B cell (primary cell): ENCODE results near the gene ESR2. TPM values are rescaled to one million over a fixed set of nuclear protein-coding genes. Genes with fewer than 3 reads are reported as not detected.
A peak's percentile ranks its signal among the peaks of the same experiment; 100 is the strongest.

Experiments
- ATAC-seq: fragments of 200-7000 bp; cut with Tn5 transposase; one replicate; pipeline ENCODE4 v1.10.0; 2021; ENCODE audit warnings: low read depth, mild to moderate bottlenecking, moderate number of reproducible peaks, moderate library complexity
- CTCF ChIA-PET: fragments of 350-600 bp; sonication (Branson Sonifier 250); formaldehyde crosslinking; loops from one replicate; lab custom pipeline; 2021; ENCODE audit warnings: antibody characterized with exemption, inconsistent platforms; lab: Charles Lee
- POLR2A ChIA-PET: fragments of 350-600 bp; sonication (Branson Sonifier 250); formaldehyde crosslinking; loops from one replicate; lab custom pipeline; 2021; ENCODE audit warnings: antibody characterized with exemption; lab: Charles Lee
- DNase-seq: peaks from one replicate; pipeline ENCODE4 v3.0.0; 2013
- H2AFZ ChIP-seq: 2 replicates; pipeline ENCODE4 v1.6.1; 2012; ENCODE audit warnings: mild to moderate bottlenecking, low read depth, low read length; ENCODE audit not compliant: insufficient read depth, poor library complexity, severe bottlenecking
- H3K27ac ChIP-seq, 2 donors: 1 replicate in 1 of 2; 2 replicates in 1 of 2; pipeline ENCODE4 v1.5.1; 2012 to 2013; ENCODE audit warnings: low read length in 2 of 2, mild to moderate bottlenecking in 2 of 2, moderate library complexity in 1 of 2
- H3K27me3 ChIP-seq, 4 experiments: fragments of 200-600 bp in 1 of 4; sonication (generic) in 1 of 4; replicated peaks in 1 of 4; 1 replicate in 2 of 4; 2 replicates in 2 of 4; pipeline versions ENCODE4 v1.6.1 to v1.7.0; 2013 to 2016; ENCODE audit warnings: low read length in 3 of 4, mild to moderate bottlenecking in 2 of 4, mixed read lengths in 1 of 4, moderate library complexity in 1 of 4; ENCODE audit not compliant: insufficient read depth in 4 of 4, control insufficient read depth in 3 of 4; ENCODE audit errors: control extremely low read depth in 1 of 4
- H3K36me3 ChIP-seq, 2 experiments: replicated peaks in 1 of 2; 1 replicate in 1 of 2; 2 replicates in 1 of 2; pipeline versions ENCODE4 v1.6.1 to v1.7.1; 2013; ENCODE audit warnings: low read length in 1 of 2; ENCODE audit not compliant: insufficient read depth in 2 of 2, control insufficient read depth in 1 of 2; ENCODE audit errors: control extremely low read depth in 1 of 2, extremely low read depth in 1 of 2
- H3K4me1 ChIP-seq, 2 donors: fragments of 200-600 bp in 1 of 2; sonication (generic) in 1 of 2; 1 replicate in 1 of 2; 2 replicates in 1 of 2; pipeline versions ENCODE4 v1.5.1 to v1.6.1; 2013 to 2017; ENCODE audit warnings: low read length in 2 of 2; ENCODE audit not compliant: control insufficient read depth in 2 of 2, insufficient read depth in 2 of 2
- H3K4me2 ChIP-seq: replicated peaks from 2 replicates; pipeline ENCODE3; 2012; ENCODE audit warnings: mild to moderate bottlenecking, low read depth, low read length; ENCODE audit not compliant: poor library complexity, severe bottlenecking
- H3K4me3 ChIP-seq, 5 experiments: fragments of 200-600 bp in 1 of 5; sonication (generic) in 1 of 5; 1 replicate in 3 of 5; 2 replicates in 2 of 5; pipeline versions ENCODE4 v1.5.1 to v1.7.0; 2011 to 2016; ENCODE audit warnings: low read length in 4 of 5, mild to moderate bottlenecking in 4 of 5, low read depth in 2 of 5, control low read depth in 1 of 5, moderate library complexity in 1 of 5; ENCODE audit not compliant: insufficient read depth in 1 of 5; ENCODE audit errors: control extremely low read depth in 1 of 5, extremely low read depth in 1 of 5
- H3K79me2 ChIP-seq: fragments of 200-600 bp; sonication (generic); one replicate; pipeline ENCODE4 v1.6.0; 2016; ENCODE audit warnings: low read length; ENCODE audit not compliant: control insufficient read depth, insufficient read depth
- H3K9ac ChIP-seq: fragments of 200-600 bp; sonication (generic); 2 replicates; pipeline ENCODE4 v1.6.1; 2017; ENCODE audit warnings: mild to moderate bottlenecking, low read length, moderate library complexity
- H3K9me3 ChIP-seq, 3 donors: one replicate each; pipeline versions ENCODE4 v1.6.1 to v1.7.1; 2013; ENCODE audit warnings: low read length in 2 of 3; ENCODE audit not compliant: control insufficient read depth in 2 of 3, insufficient read depth in 1 of 3; ENCODE audit errors: control extremely low read depth in 1 of 3
- H4K20me1 ChIP-seq: 2 replicates; pipeline ENCODE4 v1.6.0; 2012; ENCODE audit warnings: mild to moderate bottlenecking, low read length; ENCODE audit not compliant: insufficient read depth, control insufficient read depth, poor library complexity, severe bottlenecking
- H3K27ac Mint-ChIP-seq: one replicate; pipeline ENCODE4 v1.8.0; 2021; ENCODE audit warnings: mixed read lengths
- H3K27me3 Mint-ChIP-seq: one replicate; pipeline ENCODE4 v1.8.0; 2021; ENCODE audit warnings: mixed read lengths
- H3K4me1 Mint-ChIP-seq: one replicate; pipeline ENCODE4 v1.8.0; 2021; ENCODE audit warnings: mixed read lengths
- H3K4me3 Mint-ChIP-seq: one replicate; pipeline ENCODE4 v1.8.0; 2021; ENCODE audit warnings: mixed read lengths
- H3K9me3 Mint-ChIP-seq: one replicate; pipeline ENCODE4 v1.8.0; 2022; ENCODE audit warnings: mixed read lengths; ENCODE audit not compliant: insufficient read depth
- EZH2 ChIP-seq: IDR thresholded peaks from 2 replicates; pipeline ENCODE4 v1.6.1; 2012; ENCODE audit warnings: borderline replicate concordance, low read depth, mild to moderate bottlenecking, moderate library complexity, low read length; ENCODE audit not compliant: insufficient read depth, poor library complexity, severe bottlenecking
- WGBS: methylation state at CpG from one replicate; pipeline ENCODE4 v1.1.5; 2013; ENCODE audit warnings: missing lambda C conversion rate; ENCODE audit not compliant: insufficient coverage; 5-methylcytosine and 5-hydroxymethylcytosine counted together
- intact Hi-C: fragments of 100-400 bp; cut with micrococcal nuclease; formaldehyde crosslinking; loops from one replicate; pipeline ENCODE4 v1.10.0; 2022
- polyA plus RNA-seq: library from polyadenylated mRNA; depleted of rRNA; stranded (reverse); fragments of >200 nt; gene quantifications from 2 replicates; pipeline ENCODE4 v1.2.3, GENCODE V29; 2012
- total RNA-seq, 2 donors: library from RNA; stranded (reverse); fragments of 120-200 nt in 1 of 2; gene quantifications; 1 replicate in 1 of 2; 2 replicates in 1 of 2; pipeline versions ENCODE4 v1.2.3 to v1.2.4, GENCODE V29; 2013 to 2022
- TF ChIP-seq, protein P1 (sequence below): fragments of 200-600 bp; IDR thresholded peaks from one replicate; pipeline ENCODE4 v1.8.0; 2022; ENCODE audit warnings: antibody characterized with exemption, mild to moderate bottlenecking

Gene ESR2
- total and polyA plus RNA-seq, 2 donors (not counting 1 experiment from before 2014, with no cell fraction given): 5.4 to 87.8 TPM

DNA sequence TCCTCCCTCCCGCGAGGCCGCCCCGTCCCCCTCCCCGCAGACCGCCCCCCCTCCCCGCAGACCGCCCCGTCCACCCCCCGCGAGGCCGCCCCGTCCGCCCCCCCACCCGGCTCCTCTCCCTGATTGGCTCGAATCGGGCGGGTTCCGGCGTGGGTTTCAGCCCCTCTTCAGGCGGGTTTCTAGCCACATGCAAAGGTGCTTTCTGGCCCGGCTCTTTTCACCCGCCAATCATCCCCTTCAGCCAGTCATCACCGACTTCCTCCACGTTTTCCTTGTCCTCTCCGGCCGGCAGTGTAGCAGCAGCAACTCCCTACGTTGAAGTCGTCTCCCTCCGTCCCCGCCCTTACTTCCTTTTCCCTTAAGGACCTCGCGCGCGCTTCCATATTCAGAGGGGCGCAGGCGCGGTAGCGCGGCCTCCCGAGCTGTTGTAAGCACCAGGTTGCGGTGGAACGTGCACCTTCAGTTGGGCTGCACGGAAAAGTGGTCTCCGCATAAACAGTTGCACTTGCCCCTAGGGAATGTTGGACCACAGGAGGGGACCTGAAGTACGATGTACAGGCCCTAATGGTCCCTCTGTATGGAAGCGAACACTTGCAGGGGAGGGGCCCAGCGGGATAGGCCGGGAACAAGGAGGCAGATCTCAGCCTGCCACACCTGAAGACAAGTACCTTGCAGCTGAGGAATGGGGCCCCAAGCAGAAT is 44.6 kb upstream of the ESR2 start:
- intact Hi-C loops: loop anchor here (1.0 to 5.0 kb wide), 7 partner anchors 50 to 795 kb away; partner anchors contain the start of genes AKAP5, HSPA2, MTHFD1 and PPP2R5E
- Histone ChIP-seq H3K79me2 (no peaks in the 10 kb centered on the region), H3K9me3 (peaks cover 0 to 10% (median 9%) of the 10 kb centered on the region in 3 donors), H2AFZ (peak overlapping the region; percentile 88), H3K4me2 (peak overlapping the region; percentile 80), H4K20me1 (no peaks in the 10 kb centered on the region), H3K4me3 (peak overlapping the region; percentile 28 to 90 (median 80)), H3K36me3 (no peaks in the 10 kb centered on the region), H3K4me1 (peaks cover 14 to 17% of the 10 kb centered on the region in 2 donors), H3K27me3 (no peaks in the 10 kb centered on the region), H3K9ac (peak overlapping the region; percentile 93), H3K27ac (peak overlapping the region; percentile 69 to 82)
- DNase-seq (peak; percentile 90), ATAC-seq (peak; percentile 90)
- H3K4me1 Mint-ChIP-seq: peaks cover 26% of the 10 kb centered on the region
- CTCF ChIA-PET: interaction anchor here (1.2 to 2.5 kb wide), 6 partner anchors 49 to 298 kb away, joined by 3 to 12 read pairs (median 4); no protein-coding TSS in a partner anchor
- TF ChIP-seq, protein P1, sequence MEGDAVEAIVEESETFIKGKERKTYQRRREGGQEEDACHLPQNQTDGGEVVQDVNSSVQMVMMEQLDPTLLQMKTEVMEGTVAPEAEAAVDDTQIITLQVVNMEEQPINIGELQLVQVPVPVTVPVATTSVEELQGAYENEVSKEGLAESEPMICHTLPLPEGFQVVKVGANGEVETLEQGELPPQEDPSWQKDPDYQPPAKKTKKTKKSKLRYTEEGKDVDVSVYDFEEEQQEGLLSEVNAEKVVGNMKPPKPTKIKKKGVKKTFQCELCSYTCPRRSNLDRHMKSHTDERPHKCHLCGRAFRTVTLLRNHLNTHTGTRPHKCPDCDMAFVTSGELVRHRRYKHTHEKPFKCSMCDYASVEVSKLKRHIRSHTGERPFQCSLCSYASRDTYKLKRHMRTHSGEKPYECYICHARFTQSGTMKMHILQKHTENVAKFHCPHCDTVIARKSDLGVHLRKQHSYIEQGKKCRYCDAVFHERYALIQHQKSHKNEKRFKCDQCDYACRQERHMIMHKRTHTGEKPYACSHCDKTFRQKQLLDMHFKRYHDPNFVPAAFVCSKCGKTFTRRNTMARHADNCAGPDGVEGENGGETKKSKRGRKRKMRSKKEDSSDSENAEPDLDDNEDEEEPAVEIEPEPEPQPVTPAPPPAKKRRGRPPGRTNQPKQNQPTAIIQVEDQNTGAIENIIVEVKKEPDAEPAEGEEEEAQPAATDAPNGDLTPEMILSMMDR: no peak
- TF ChIP-seq EZH2: no peak
- peak overlapping the region; percentile 90 for H3K4me3 Mint-ChIP-seq
- under 1% methylated on average over 29 of the region's 49 CpGs for WGBS
- peak overlapping the region; percentile 90 for H3K27ac Mint-ChIP-seq
- no peaks in the 10 kb centered on the region for H3K27me3 Mint-ChIP-seq
- POLR2A ChIA-PET: interaction anchor here (0.5 to 1.9 kb wide), 5 partner anchors 49 to 795 kb away, joined by 3 to 10 read pairs (median 7); partner anchors contain the start of genes MTHFD1, PPP2R5E and ZBTB1
- H3K9me3 Mint-ChIP-seq: peaks cover 9% of the 10 kb centered on the region
